Fibroblast of mammary gland (primary cell): ENCODE data around the gene NAAA.
"Not testable (repeated sequence)": the region's sequence is repeated elsewhere in the genome, so short reads cannot be mapped to it uniquely, and the experiment has no call there.

Experiments used
- DNase-seq: peaks from one replicate; pipeline ENCODE4 v3.0.0-alpha.2; 2010; ENCODE audit warnings: low read depth
- H3K4me3 ChIP-seq: 2 replicates; pipeline ENCODE4 v1.5.1; 2011; ENCODE audit warnings: low read depth, mild to moderate bottlenecking, low read length, moderate library complexity; ENCODE audit not compliant: control insufficient read depth
- CTCF ChIP-seq: conservative IDR thresholded peaks from 2 replicates; pipeline ENCODE4 v1.5.1; 2011; ENCODE audit warnings: low read depth, low read length, inconsistent platforms; ENCODE audit not compliant: control insufficient read depth, insufficient read depth

The NAAA gene

GRCh38 chr4:75968084-75968483, 27.3 kb upstream of the NAAA start:
- no peak for DNase-seq
- no peak overlapping the region for H3K4me3 ChIP-seq
- TF ChIP-seq CTCF, result no peak

GRCh38 chr4:75963558-75963957, 22.7 kb upstream of the NAAA start:
- DNase-seq, result no peak
- H3K4me3 ChIP-seq, result no peak overlapping the region
- TF ChIP-seq CTCF, result no peak

- not testable (repeated sequence) for H3K4me3 ChIP-seq, DNase-seq
Observed at GRCh38 chr4:75962072-75962471, 21.3 kb upstream of the NAAA start.

GRCh38 chr4:75958546-75958945, 17.7 kb upstream of the NAAA start:
- DNase-seq, result peak; percentile 12
- not testable (repeated sequence) for H3K4me3 ChIP-seq

GRCh38 chr4:75954811-75955210, 14.0 kb upstream of the NAAA start:
- not testable (repeated sequence) for DNase-seq, H3K4me3 ChIP-seq

GRCh38 chr4:75953509-75953908, 12.7 kb upstream of the NAAA start:
- DNase-seq, result no peak
- no peak for TF ChIP-seq CTCF
- H3K4me3 ChIP-seq, result no peak overlapping the region

GRCh38 chr4:75950213-75950815, 9.5 kb upstream of the NAAA start:
- DNase-seq, result no peak
- no peak overlapping the region for H3K4me3 ChIP-seq
- TF ChIP-seq CTCF, result no peak

GRCh38 chr4:75948822-75949444, 8.1 kb upstream of the NAAA start:
- H3K4me3 ChIP-seq, result no peak overlapping the region
- TF ChIP-seq CTCF, result no peak
- DNase-seq, result no peak
